ENCODE results near the gene CD38.
"Not testable (repeated sequence)": the region's sequence is repeated elsewhere in the genome, so short reads cannot be mapped to it uniquely, and the experiment has no call there.

The CD38 gene

GRCh38 chr4:15851969-15852368 lies 73.8 kb downstream of the CD38 start:
- peaks cover 0 to 64% (median 54%) of the 10 kb centered on the region in 11 experiments; a peak in 19 of 22 replicates for H3K36me3 ChIP-seq
- no peak overlapping the region for H3K9ac ChIP-seq
- H3K27me3 ChIP-seq, result no peaks in the 10 kb centered on the region
- H3K9me3 ChIP-seq (replicated peaks in 1 of 11), result no peaks in the 10 kb centered on the region
- H4K20me1 ChIP-seq, result no peaks in the 10 kb centered on the region
- H3K27ac ChIP-seq, result no peak overlapping the region
- no peak overlapping the region for H3K4me2 ChIP-seq
- no peak overlapping the region for H3K4me3 ChIP-seq
- no peak for TF ChIP-seq Cebpa-rat (IDR thresholded peaks at IDR 0.05)
- H3K4me1 ChIP-seq, result no peaks in the 10 kb centered on the region

- H3K4me1 ChIP-seq, result no peaks in the 10 kb centered on the region
- H3K27me3 ChIP-seq, result no peaks in the 10 kb centered on the region
- H3K27ac ChIP-seq, result no peak overlapping the region
- H3K36me3 ChIP-seq, result peaks cover 0 to 64% (median 54%) of the 10 kb centered on the region in 11 experiments; a peak in 19 of 22 replicates
- no peak overlapping the region for H3K9ac ChIP-seq
- H3K4me2 ChIP-seq, result no peak overlapping the region
- H3K4me3 ChIP-seq, result no peak overlapping the region
- no peak for TF ChIP-seq Cebpa-rat (IDR thresholded peaks at IDR 0.05)
- no peaks in the 10 kb centered on the region for H4K20me1 ChIP-seq
- no peaks in the 10 kb centered on the region for H3K9me3 ChIP-seq (replicated peaks in 1 of 11)
Measured at GRCh38 chr4:15852524-15852923, 74.4 kb downstream of the CD38 start.

GRCh38 chr4:15853345-15853744 lies 75.2 kb downstream of the CD38 start:
- no peaks in the 10 kb centered on the region for H4K20me1 ChIP-seq
- peaks cover 0 to 56% (median 46%) of the 10 kb centered on the region in 11 experiments; a peak in 19 of 22 replicates for H3K36me3 ChIP-seq
- H3K27me3 ChIP-seq, result no peaks in the 10 kb centered on the region
- H3K4me2 ChIP-seq, result no peak overlapping the region
- H3K27ac ChIP-seq, result no peak overlapping the region
- no peak overlapping the region for H3K9ac ChIP-seq
- no peaks in the 10 kb centered on the region for H3K9me3 ChIP-seq (replicated peaks in 1 of 11)
- no peak for TF ChIP-seq Cebpa-rat (IDR thresholded peaks at IDR 0.05)
- no peak overlapping the region for H3K4me3 ChIP-seq
- no peaks in the 10 kb centered on the region for H3K4me1 ChIP-seq

GRCh38 chr4:15855804-15856475 lies 77.8 kb downstream of the CD38 start:
- H3K9ac ChIP-seq, result no peak overlapping the region
- no peaks in the 10 kb centered on the region for H3K27me3 ChIP-seq
- no peaks in the 10 kb centered on the region for H3K4me1 ChIP-seq
- no peaks in the 10 kb centered on the region for H4K20me1 ChIP-seq
- H3K4me3 ChIP-seq, result no peak overlapping the region
- no peak overlapping the region for H3K27ac ChIP-seq
- TF ChIP-seq Cebpa-rat (IDR thresholded peaks at IDR 0.05), result no peak
- no peaks in the 10 kb centered on the region for H3K9me3 ChIP-seq (replicated peaks in 1 of 11)
- peaks cover 0 to 30% (median 20%) of the 10 kb centered on the region in 11 experiments; a peak in 18 of 22 replicates for H3K36me3 ChIP-seq
- no peak overlapping the region for H3K4me2 ChIP-seq

- not testable (repeated sequence) for H3K9ac ChIP-seq
Measured at GRCh38 chr4:15861198-15861597, 83.1 kb downstream of the CD38 start.

GRCh38 chr4:15864651-15865566 lies 86.8 kb downstream of the CD38 start:
- no peak overlapping the region for H3K4me2 ChIP-seq
- H4K20me1 ChIP-seq, result no peaks in the 10 kb centered on the region
- H3K4me1 ChIP-seq, result no peaks in the 10 kb centered on the region; a peak in 1 of 20 replicates
- no peak overlapping the region for H3K27ac ChIP-seq
- no peaks in the 10 kb centered on the region; a peak in 1 of 22 replicates for H3K9me3 ChIP-seq (replicated peaks in 1 of 11)
- no peaks in the 10 kb centered on the region for H3K36me3 ChIP-seq
- H3K4me3 ChIP-seq, result no peak overlapping the region
- no peak for TF ChIP-seq Cebpa-rat (IDR thresholded peaks at IDR 0.05)
- H3K27me3 ChIP-seq, result no peaks in the 10 kb centered on the region
- no peak overlapping the region for H3K9ac ChIP-seq

More at GRCh38 chr4:15861198-15861597, 83.1 kb downstream of the CD38 start:
- not testable (repeated sequence) for H3K4me3 ChIP-seq; H3K9me3 ChIP-seq (replicated peaks in 1 of 11); H4K20me1 ChIP-seq; H3K27me3 ChIP-seq; H3K36me3 ChIP-seq; H3K4me2 ChIP-seq; H3K4me1 ChIP-seq; H3K27ac ChIP-seq

GRCh38 chr4:15868111-15868510 lies 90.0 kb downstream of the CD38 start:
- no peaks in the 10 kb centered on the region for H3K4me1 ChIP-seq
- H3K4me2 ChIP-seq, result no peak overlapping the region
- no peak overlapping the region for H3K4me3 ChIP-seq
- TF ChIP-seq Cebpa-rat (IDR thresholded peaks at IDR 0.05), result no peak
- H4K20me1 ChIP-seq, result no peaks in the 10 kb centered on the region
- peaks cover 0 to 5% (median 0%) of the 10 kb centered on the region in 11 experiments; a peak in 2 of 22 replicates for H3K9me3 ChIP-seq (replicated peaks in 1 of 11)
- H3K9ac ChIP-seq, result no peak overlapping the region
- H3K36me3 ChIP-seq, result no peaks in the 10 kb centered on the region
- no peaks in the 10 kb centered on the region for H3K27me3 ChIP-seq
- no peak overlapping the region for H3K27ac ChIP-seq

- Histone ChIP-seq H3K9ac (no peak overlapping the region), H4K20me1 (no peaks in the 10 kb centered on the region), H3K36me3 (no peaks in the 10 kb centered on the region), H3K4me1 (no peaks in the 10 kb centered on the region), H3K4me2 (no peak overlapping the region), H3K4me3 (no peak overlapping the region), H3K9me3 (replicated peaks in 1 of 11) (peaks cover under 1 to 8% (median 2%) of the 10 kb centered on the region in 11 experiments; a peak in 8 of 22 replicates), H3K27me3 (no peaks in the 10 kb centered on the region), H3K27ac (no peak overlapping the region)
- TF ChIP-seq Cebpa-rat (IDR thresholded peaks at IDR 0.05), result no peak
Measured at GRCh38 chr4:15868826-15869413, 90.8 kb downstream of the CD38 start.

- H3K4me2 ChIP-seq, result no peak overlapping the region
- no peaks in the 10 kb centered on the region for H3K36me3 ChIP-seq
- H3K4me1 ChIP-seq, result no peaks in the 10 kb centered on the region
- no peaks in the 10 kb centered on the region for H3K27me3 ChIP-seq
- H4K20me1 ChIP-seq, result no peaks in the 10 kb centered on the region
- H3K9me3 ChIP-seq (replicated peaks in 1 of 11), result peaks cover 6 to 17% (median 11%) of the 10 kb centered on the region in 11 experiments; a peak in 14 of 22 replicates
- no peak overlapping the region for H3K4me3 ChIP-seq
- H3K9ac ChIP-seq, result no peak overlapping the region
- H3K27ac ChIP-seq, result no peak overlapping the region
- no peak for TF ChIP-seq Cebpa-rat (IDR thresholded peaks at IDR 0.05)
Measured at GRCh38 chr4:15870079-15870478, 92.0 kb downstream of the CD38 start.
